NCI-H187 treated with DMSO at 0.1 percent for 48 hours (cell line): ENCODE data around the gene CARD8.
"Not testable (repeated sequence)": the region's sequence is repeated elsewhere in the genome, so short reads cannot be mapped to it uniquely, and the experiment has no call there.

Source experiments
- DNase-seq: peaks from one replicate; lab custom pipeline; 2025; lab: John Stamatoyannopoulos, UW

The CARD8 gene

DNA sequence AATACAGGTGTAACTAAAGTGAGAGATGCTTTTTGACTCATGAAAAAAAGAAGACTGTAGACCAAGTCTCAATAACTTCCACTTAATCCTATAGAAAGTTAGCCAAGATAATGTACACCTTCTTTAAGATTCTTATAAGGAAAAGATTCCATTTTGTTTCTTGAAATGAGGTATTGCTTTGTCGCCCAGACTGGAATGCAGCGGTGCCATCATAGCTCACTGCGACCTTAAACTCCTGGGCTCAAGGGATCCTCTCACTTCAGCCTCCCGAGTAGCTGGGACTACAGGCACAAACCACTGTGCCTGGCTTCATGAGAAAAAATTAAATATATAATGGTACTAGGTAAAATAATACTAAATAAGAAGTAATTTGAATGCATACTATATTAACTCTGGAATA is 3.3 kb upstream of the CARD8 start:
- not testable (repeated sequence) for DNase-seq

DNA sequence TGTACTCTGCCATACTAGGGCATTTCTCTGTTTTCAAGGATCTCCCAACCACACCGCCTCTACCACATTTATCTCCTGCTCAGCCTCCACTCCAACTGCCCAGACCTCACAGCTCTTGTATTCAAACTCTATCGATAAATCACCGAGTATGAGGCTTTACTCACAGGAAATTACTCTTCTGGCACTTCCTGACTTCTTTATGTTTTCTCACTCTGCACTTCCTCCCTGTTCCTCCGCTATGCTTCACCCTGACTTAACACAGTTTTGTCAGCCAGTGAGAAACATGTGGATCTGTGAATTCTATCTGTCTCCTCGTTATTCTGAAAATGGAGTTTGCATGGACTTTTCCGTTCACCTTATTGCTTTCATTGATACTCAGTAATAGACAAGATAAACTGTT is 2.6 kb upstream of the CARD8 start:
- DNase-seq: no peak

DNA sequence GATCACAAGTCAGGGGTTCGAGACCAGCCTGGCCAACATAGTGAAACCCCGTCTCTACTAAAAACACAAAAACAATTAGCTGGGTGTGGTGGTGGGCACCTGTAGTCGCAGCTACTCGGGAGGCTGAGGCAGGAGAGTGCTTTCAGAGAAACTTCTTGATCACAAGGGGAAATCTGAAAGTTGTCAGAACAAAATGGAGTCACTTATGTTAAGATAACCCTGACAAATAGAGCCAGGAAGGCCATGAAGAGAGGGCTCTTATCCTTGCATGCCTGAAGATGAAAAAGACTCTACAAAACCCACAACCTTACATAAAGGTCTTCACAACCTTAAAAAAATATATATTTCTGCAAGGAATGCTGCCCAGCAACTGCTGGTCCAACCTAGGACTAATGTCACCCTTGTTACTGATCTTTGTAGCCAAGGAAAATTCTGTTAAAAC is 1.2 kb downstream of the CARD8 start:
- no peak for DNase-seq

DNA sequence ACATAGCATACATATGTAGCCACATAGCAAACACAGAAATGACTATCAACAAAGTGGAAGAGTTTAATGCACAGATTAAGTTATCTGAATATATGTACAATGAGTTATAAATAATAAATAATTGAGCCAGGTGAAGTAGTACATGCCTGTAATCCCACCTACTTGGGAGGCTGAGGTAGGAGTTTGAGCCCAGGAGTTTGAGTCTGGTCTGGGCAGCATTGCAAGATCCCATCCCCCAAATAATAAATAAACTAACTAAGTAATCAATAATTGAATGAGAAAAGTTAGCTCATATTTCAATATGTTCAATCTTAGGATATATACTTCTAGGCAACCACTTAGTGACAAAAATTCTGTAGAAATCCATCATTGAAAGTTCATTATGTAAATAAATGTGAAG is 1.7 kb downstream of the CARD8 start:
- no peak for DNase-seq

DNA sequence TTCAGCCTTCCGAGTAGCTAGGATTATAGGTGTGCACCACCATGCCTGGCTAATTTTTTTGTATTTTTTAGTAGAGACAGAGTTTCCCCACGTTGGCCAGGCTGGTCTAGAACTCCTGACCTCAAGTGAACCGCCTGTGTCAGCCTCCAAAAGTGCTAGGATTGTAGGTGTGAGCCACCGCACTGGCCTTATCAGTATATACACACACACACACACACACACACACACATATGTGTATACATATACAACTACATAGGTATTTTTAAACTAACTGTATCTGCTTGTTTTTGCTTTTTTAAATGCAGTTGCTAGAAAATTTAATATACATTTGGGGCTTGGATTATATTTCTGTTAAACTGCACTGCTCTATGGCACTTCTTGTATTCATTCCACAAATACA is 3.1 kb downstream of the CARD8 start:
- no peak for DNase-seq

DNA sequence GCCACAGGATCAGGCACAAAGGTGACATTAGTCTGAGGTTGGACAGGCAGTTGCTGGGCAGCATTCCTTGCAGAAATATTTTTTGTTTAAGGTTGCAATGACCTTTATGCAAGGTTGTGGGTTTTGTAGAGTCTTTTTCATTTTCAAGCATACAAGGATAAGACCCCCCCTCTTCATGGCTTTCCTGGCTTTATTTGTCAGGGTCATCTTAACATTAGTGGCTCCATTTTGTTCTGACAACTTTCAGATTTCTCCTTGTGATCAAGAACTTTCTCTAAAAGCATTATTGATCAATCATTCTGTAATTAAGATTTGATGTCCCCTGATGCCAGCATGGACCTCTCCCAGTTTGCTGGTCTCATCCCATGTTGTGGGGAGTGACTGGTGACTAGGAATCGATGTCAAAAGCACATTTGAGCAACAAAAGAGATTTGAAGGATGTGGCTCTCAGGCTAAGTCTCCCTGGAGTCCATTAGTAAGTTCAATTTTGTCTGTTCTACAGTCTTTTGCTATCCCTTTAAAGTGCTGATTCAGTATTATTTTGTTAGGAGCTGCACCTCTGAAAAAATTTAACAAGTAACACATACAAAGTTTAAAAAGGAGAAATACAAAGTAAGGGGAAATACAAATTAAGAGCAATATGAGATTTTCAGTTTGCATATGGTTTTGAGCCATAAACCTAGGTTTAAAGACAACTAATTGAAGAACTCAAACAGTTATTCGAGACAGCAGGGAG is 5.3 kb downstream of the CARD8 start:
- no peak for DNase-seq

DNA sequence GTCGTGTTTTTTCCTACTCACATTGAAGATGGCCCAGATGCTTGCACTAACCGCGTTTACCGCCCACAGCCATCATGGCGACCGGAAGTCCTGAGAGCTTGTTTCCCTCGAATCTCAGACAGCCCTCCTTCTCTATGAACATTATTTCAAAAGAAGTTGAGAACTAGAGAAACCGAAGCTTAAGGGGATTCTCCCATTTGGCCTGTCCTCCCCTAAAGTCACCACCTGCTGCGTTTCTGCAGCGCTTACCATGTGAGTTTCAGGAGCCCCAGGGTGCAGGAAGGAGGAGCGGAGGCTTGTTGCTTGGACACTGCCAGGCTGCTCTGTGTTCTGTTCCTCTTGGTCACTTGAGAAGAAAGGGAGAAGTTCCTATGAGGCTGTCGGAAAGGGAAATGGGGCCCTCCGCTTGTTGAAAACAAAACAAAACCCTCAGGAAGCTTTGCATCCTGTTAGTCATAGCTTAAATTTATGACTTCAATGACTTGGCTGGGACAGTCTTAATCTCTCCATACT is 6.2 kb downstream of the CARD8 start:
- DNase-seq: no peak

DNA sequence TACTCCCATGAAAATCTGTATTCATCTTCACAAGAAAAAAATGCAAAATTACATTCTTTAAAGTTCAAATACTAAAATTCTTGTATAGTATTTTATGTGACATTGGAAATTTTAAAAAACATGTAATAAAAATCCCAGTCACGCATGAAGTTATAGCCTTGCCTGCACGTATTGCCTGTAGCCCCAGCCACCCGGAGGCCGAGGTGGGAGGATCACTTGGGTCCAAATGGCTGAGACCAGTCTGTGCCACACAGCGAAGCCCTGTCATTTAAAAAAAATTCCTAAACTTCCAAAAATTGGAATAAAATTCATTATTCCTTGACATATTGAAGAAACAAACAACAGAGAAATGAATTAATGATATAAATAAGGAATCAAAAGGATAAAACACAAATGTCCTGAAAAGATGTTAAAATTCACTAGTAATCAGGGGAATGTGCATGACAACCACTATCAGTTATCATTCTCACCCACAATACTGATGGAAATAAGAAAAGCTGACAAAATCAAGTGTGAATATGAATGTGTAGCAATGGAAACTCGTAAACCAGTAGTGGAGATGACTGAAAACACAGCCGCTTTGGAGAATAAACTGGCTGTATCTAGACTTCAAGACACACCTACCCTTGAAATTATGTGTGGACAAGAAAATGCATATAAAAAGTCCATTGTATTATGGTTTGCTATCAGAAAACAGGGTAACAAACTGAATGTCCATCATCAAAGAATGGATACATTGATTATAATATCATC is 7.5 kb downstream of the CARD8 start:
- DNase-seq: no peak

DNA sequence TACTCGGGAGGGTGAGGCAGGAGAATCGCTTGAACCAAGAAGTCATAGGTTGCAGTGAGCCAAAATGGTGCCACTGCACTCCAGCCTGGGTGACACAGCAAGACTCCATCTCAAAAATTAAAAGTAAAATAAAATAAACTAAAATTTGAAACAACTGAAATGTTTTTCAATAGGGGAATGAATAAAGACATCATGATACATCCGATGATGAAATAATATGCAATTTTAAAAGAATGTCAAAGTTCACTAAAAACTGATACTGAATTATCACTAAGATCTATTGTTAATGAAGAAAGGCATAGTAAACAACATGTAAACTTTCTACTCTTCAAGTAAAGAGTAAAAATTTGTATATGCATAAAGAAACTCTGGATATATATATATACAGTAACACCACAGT is 8.5 kb downstream of the CARD8 start:
- DNase-seq: no peak

DNA sequence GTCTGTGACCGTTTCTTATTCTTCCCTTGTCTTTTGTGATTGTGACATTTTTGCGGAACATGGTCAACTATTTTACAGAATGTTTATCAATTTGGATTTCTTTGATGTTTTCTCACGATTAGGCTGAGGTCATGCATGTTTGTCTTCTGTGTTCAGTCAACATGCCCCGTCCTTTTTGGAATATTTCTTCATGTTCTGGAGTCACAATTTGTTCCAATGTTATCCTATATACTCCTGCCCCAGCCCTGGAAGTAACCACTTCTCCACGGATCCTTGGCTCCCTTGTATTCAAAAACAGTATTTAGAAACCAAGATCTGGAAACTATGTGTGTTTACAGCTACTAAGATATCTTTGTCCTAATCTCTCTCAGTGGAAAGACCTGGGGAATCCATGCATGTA is 9.6 kb downstream of the CARD8 start:
- no peak for DNase-seq

DNA sequence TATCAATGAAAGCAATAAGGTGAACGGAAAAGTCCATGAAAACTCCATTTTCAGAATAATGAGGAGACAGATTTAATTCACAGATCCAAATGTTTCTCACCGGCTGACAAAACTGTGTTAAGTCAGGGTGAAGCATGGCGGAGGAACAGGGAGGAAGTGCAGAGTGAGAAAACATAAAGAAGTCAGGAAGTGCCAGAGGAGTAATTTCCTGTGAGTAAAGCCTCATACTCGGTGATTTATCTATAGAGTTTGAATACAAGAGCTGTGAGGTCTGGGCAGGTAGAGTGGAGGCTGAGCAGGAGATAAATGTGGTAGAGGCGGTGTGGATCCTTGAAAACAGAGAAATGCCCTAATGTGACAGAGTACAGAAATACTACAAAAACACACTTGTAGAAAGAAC is 11.4 kb downstream of the CARD8 start:
- no peak for DNase-seq

DNA sequence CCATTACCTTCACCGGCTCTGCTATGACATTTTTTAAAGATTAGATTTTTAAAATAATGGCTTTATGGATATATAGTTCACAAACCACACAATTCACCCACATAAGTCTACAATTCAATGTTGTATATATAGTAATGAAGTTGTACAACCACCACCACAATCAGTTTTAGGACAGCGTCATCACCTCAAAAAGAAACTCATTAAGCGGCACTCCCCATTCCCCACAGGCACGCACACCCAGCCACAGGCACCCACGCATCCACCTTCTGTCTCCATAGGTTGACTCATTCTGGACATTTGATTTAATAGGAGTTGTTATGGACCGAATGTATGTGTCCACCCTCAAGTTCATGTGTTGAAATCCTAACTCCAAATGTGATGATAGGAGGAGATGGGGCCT is 13.9 kb downstream of the CARD8 start:
- not testable (repeated sequence) for DNase-seq

DNA sequence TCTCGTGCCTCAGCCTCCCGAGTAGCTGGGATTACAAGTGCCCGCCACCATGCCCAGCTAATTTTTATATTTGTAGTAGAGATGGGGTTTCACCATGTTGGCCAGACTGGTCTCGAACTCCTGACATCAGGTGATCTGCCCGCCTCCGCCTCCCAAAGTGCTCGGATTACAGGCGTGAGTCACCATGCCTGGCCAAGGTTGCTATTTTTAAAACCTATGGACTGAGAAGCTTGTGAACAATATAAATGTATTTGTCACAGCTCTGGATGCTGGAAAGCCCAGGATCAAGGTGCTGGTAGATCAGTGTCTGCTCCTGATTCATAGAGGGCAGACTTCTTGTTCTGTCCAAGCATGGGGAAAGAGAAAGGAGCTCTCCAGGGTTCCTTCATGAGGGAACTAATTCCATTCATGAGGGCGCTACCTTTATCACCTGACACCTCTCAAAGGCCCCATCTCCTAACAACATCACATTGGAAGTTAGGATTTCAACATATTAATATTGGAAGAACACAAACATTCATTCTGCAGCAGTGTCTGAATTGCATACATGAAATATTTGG is 16.1 kb downstream of the CARD8 start:
- DNase-seq: no peak

DNA sequence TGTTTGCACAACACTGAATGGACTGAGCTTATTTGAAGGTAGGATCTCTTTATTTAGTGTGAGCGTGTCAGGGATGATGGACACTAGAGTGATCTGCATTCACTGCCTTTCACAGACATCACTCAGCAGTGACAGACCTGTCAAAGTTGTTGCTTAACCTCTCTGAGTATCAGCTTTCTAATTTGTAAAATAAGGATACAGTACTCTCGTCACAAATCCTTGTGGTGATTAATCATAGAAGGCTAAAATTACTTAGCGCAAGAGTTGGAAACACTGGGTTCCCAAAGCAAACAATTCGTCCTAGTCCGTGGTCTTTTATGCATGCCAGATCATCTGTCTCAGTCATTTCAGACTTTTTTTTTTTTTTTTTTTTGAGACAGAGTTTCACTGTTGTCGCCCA is 16.6 kb downstream of the CARD8 start:
- no peak for DNase-seq

DNA sequence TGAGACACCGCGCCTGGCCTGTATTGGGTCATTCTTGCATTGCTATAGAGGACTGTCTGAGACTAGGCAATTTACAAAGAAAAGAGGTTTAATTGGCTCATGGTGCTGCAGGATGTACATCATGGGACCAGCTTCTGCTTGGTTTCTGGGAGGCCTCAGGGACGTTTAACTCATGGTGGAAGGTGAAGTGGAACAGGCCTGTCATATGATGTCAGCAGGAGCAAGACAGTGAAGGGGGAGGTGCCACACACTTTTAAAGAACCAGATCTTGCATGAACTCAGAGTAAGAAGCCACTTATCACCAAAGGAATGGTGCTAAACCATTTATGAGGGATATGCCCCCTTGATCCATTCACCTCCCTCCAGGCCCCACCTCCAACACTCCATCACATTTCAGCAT is 18.7 kb downstream of the CARD8 start:
- DNase-seq: no peak

DNA sequence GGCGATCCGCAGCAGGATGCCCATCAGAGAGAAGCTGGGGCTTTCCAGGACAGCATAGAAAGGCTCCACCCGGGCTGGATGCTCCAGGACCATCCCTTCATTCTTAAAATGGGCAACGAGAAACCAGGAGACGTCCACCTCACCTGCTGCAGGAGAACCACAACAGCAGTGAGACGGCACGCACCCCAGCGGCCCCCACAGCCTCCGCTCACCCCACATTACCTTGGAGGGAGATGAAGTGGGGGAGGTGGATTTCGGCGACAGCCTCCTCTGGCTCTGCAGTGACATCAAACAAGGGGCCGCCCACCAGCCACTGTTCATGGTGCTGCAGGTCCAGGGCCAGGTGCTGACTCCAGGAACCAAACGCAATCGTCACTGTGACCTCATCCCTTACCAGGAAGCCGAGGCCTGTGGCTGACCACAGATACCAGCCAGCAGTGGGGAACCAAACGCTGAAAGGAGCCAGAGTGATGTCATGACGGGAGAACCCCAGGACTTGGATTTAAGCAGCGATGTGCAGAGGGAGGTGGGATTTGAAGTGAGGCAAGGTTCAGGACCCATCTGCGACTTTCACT is 25.1 kb downstream of the CARD8 start:
- no peak for DNase-seq

DNA sequence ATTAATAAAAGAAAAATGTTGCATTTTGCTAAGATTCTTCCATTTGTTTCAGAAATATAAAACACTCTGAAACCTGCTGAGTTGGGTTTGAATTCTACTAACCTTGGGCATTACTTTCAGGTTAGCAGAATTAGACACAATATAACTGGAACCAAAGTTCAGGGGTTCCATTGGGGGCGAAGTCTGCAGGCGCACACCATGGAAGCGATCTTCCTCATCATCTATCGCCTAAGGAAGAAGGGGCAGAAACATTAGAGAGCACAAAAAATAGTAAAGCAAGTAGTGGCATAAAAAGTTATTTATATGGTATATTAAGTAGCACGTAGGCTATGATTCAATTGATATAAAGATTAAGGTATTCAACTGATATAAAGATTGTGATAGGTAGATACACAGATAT is 34.1 kb downstream of the CARD8 start:
- DNase-seq: no peak

DNA sequence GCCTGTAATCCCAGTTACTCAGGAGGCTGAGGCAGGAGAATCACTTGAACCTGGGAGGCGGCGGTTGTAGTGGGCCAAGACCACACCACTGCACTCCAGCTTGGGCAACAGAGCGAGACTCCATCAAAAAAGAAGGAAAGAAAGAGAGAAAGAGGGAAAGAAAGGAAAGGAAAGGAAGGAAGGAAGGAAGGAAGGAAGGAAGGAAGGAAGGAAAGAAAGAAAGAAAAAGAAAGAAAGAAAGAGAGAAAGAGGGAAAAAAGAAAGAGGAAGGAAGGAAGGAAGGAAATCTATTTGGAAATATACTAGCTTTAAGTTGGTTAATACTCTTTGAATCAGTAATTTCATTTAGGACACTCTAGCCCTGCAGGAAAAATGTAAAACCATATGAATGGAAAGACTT is 34.9 kb downstream of the CARD8 start:
- not testable (repeated sequence) for DNase-seq

DNA sequence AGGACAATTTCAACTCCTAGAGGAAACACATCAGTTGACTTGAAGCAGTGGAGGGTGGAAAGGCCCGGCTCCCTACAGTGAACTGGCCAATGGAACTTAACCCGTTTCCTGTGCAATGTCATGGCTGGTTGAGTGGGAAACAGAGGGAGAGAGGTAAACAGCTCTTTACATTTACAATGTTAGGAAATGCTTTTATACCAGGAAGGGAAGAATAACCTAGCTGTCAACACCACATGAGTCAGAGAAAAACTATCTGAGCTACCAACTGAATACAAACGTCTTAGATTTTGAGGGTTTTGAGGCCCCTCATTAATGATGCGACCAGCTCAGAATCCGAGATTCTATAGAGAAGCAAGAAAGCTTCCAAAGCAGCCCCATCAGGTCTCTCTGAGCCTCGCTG is 36.7 kb downstream of the CARD8 start:
- DNase-seq: no peak

DNA sequence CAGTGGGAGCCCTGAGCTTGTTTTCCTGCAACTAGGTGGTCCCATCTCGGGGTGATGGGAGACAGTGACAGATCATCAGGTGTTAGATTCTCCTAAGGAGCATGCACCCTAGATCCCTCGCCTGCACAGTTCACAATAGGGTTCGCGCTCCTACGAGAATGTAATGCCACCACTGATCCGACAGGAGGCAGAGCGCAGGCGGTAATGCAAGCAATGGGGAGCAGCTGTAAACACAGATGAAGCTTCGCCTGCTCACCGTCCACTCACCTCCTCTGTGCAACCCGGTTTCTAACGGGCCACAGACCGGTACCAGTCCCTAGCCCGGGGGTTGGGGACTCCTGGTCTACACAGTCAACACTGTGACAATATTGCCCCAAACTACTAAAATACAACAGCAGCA is 38.8 kb downstream of the CARD8 start:
- DNase-seq: no peak

DNA sequence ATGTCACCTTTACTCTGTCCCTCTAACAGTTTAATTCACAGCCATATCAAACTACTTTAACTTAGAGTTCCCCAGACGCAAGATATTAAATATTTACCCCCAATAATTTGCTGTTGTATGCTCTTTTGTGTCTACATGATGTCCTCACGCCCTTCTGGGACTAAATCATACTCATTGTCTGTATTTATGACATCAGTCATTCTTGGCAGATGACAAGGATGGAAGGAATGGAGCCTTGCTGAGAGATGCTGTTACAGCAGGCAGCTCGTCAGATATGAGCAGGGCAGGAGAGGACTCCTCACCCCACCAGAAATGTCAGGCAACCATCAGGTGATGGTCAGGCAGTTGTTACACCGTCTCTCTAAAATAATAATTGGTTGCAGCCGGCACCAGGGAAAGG is 41.8 kb downstream of the CARD8 start:
- no peak for DNase-seq

DNA sequence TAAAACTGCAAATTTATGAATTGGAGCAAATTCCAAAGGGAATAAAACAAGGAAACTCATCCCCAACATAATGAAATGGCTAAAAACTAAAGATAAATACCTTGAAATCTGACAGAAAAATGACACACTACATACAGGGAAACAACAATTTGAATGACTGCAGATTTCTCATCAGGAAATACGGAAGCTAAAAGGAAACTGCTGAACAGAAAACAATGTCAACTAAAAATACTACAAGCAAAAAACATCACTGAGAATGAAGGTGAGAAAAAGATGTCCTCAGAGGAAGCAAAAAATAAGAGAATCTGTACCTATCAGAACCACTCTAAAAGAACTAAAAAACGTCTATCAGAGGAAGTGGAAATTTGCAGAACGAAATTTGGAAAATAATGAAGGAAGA is 45.7 kb downstream of the CARD8 start:
- DNase-seq: no peak
